Measurements from ENCODE around the gene ILRUN.

GRCh38 chr6:34705241-34705640, 8.7 kb upstream of the ILRUN start:
- TF ChIP-seq POLR2AphosphoS5 (IDR thresholded peaks at IDR 0.05; ENCODE audit: low read depth, low read length) (no peak), POLR2A (IDR thresholded peaks at IDR 0.05; ENCODE audit: low read depth, low read length) (no peak), TAF1 (IDR thresholded peaks at IDR 0.05; ENCODE audit: borderline replicate concordance, low read depth, low read length) (no peak)

All from GM12892 (cell line).